ENCODE data around the gene SCUBE1.

- TF ChIP-seq CTCF (IDR thresholded peaks at IDR 0.05) (no peak), SIN3A (IDR thresholded peaks at IDR 0.05; ENCODE audit: borderline replicate concordance, insufficient read depth, low read depth, low read length) (no peak), POLR2AphosphoS5 (IDR thresholded peaks at IDR 0.05; ENCODE audit: low read depth, low read length) (no peak), TCF7L2 (IDR thresholded peaks at IDR 0.05; ENCODE audit: low read depth, low read length) (no peak), REST (IDR thresholded peaks at IDR 0.05; ENCODE audit: insufficient read depth in 1 of 2, low read depth in 2 of 2, low read length in 1 of 2) (no peak)
Measured at GRCh38 chr22:43202326-43202725, 140.8 kb downstream of the SCUBE1 start.
